ENCODE data around the gene RGS7. TPM values are rescaled to one million over a fixed set of nuclear protein-coding genes. Genes with fewer than 3 reads are reported as not detected.

Gene RGS7
- polyA plus RNA-seq, 1 donor from 2014 or later, result 24.2 TPM

DNA sequence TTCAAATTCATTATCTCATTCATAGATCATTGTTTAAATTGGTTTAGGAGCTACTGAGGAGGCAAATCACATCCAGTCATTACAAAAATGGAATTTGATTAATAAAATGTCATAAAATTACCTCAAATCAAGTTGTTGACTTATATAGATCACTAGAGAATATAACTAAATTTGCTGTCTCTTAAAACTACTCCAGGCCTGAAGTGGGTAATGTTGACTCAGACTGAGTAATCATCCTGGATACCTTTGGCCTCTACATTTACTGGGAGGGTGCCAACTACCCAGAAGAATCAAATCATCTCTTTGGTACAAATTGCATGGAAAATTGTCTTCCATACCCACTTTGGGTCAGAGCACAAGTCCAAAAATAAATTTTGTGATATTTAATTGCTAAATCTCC, 553.9 kb downstream of the RGS7 start (continued):
- TF ChIP-seq RAD21 (conservative IDR thresholded peaks at IDR 0.05) (no peak), EP300 (conservative IDR thresholded peaks at IDR 0.05; ENCODE audit: poor library complexity, severe bottlenecking) (no peak)

DNA sequence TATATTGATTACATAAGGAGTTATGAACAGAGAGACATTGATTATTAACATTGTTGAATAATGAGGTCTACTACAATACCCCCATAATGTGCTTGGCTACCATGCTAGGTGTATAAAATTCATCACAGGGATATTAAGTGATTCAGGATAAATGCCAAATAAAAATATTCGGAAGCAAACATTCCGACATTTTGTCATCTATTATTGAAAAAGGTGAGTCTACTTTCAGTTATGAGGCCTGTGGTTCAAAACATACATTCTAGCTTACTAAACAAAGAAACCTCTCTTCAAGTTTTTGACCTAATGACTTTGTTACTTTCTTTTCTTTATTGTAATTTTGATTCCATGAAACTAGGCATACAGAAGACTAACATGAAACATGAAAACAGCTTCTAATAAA, 554.7 kb downstream of the RGS7 start:
- H4K20me1 ChIP-seq (ENCODE audit: insufficient read depth), result no peaks in the 10 kb centered on the region
- no peaks in the 10 kb centered on the region for H3F3A ChIP-seq (ENCODE audit: insufficient read depth, low read length, poor library complexity, severe bottlenecking)
- H3K9ac ChIP-seq (ENCODE audit: low read length), result no peak overlapping the region
- H3K4me3 ChIP-seq (ENCODE audit: low read length), result no peak overlapping the region
- H2AFZ ChIP-seq (ENCODE audit: low read depth, low read length), result no peak overlapping the region
- TF ChIP-seq SMC3 (conservative IDR thresholded peaks at IDR 0.05; ENCODE audit: poor library complexity) (no peak), RAD21 (conservative IDR thresholded peaks at IDR 0.05) (no peak), MXI1 (conservative IDR thresholded peaks at IDR 0.05; ENCODE audit: poor library complexity, severe bottlenecking) (no peak)
- TF ChIP-seq, protein P1, sequence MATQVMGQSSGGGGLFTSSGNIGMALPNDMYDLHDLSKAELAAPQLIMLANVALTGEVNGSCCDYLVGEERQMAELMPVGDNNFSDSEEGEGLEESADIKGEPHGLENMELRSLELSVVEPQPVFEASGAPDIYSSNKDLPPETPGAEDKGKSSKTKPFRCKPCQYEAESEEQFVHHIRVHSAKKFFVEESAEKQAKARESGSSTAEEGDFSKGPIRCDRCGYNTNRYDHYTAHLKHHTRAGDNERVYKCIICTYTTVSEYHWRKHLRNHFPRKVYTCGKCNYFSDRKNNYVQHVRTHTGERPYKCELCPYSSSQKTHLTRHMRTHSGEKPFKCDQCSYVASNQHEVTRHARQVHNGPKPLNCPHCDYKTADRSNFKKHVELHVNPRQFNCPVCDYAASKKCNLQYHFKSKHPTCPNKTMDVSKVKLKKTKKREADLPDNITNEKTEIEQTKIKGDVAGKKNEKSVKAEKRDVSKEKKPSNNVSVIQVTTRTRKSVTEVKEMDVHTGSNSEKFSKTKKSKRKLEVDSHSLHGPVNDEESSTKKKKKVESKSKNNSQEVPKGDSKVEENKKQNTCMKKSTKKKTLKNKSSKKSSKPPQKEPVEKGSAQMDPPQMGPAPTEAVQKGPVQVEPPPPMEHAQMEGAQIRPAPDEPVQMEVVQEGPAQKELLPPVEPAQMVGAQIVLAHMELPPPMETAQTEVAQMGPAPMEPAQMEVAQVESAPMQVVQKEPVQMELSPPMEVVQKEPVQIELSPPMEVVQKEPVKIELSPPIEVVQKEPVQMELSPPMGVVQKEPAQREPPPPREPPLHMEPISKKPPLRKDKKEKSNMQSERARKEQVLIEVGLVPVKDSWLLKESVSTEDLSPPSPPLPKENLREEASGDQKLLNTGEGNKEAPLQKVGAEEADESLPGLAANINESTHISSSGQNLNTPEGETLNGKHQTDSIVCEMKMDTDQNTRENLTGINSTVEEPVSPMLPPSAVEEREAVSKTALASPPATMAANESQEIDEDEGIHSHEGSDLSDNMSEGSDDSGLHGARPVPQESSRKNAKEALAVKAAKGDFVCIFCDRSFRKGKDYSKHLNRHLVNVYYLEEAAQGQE (IDR thresholded peaks at IDR 0.05; ENCODE audit: borderline replicate concordance), result no peak
- H3K4me2 ChIP-seq (ENCODE audit: low read length), result no peak overlapping the region
- H3K79me2 ChIP-seq (replicated peaks; ENCODE audit: insufficient read depth, low read length), result no peaks in the 10 kb centered on the region
- H3K27me3 ChIP-seq (ENCODE audit: insufficient read depth, low read depth, low read length), result no peaks in the 10 kb centered on the region
- H3K27ac ChIP-seq (ENCODE audit: low read length), result no peak overlapping the region
- H3K9me2 ChIP-seq (ENCODE audit: insufficient read depth, low read length), result no peaks in the 10 kb centered on the region
- no peaks in the 10 kb centered on the region for H3K36me3 ChIP-seq (ENCODE audit: insufficient read depth, low read length)
- H3K9me3 ChIP-seq (ENCODE audit: low read length), result no peaks in the 10 kb centered on the region

GRCh38 chr1:240801442-240801841, 555.6 kb downstream of the RGS7 start:
- no peaks in the 10 kb centered on the region for H3F3A ChIP-seq (ENCODE audit: insufficient read depth, low read length, poor library complexity, severe bottlenecking)
- no peaks in the 10 kb centered on the region for H3K9me3 ChIP-seq (ENCODE audit: low read length)
- H3K27me3 ChIP-seq (ENCODE audit: insufficient read depth, low read depth, low read length), result no peaks in the 10 kb centered on the region
- no peaks in the 10 kb centered on the region for H3K79me2 ChIP-seq (replicated peaks; ENCODE audit: insufficient read depth, low read length)
- H4K20me1 ChIP-seq (ENCODE audit: insufficient read depth), result no peaks in the 10 kb centered on the region
- H2AFZ ChIP-seq (ENCODE audit: low read depth, low read length), result no peak overlapping the region
- no peak overlapping the region for H3K4me2 ChIP-seq (ENCODE audit: low read length)
- H3K36me3 ChIP-seq (ENCODE audit: insufficient read depth, low read length), result no peaks in the 10 kb centered on the region
- H3K27ac ChIP-seq (ENCODE audit: low read length), result no peak overlapping the region
- no peak for TF ChIP-seq CTCF (IDR thresholded peaks at IDR 0.05; ENCODE audit: poor library complexity, severe bottlenecking)
- TF ChIP-seq MXI1 (conservative IDR thresholded peaks at IDR 0.05; ENCODE audit: poor library complexity, severe bottlenecking), result no peak
- no peak for TF ChIP-seq EZH2 (IDR thresholded peaks at IDR 0.05; ENCODE audit: borderline replicate concordance, insufficient read depth, low read length, poor library complexity, severe bottlenecking)
- TF ChIP-seq TAF1 (IDR thresholded peaks at IDR 0.05; ENCODE audit: low read depth), result no peak
- TF ChIP-seq RAD21 (conservative IDR thresholded peaks at IDR 0.05), result no peak
- TF ChIP-seq, protein P1 (IDR thresholded peaks at IDR 0.05; ENCODE audit: borderline replicate concordance), result no peak
- no peak for TF ChIP-seq SMC3 (conservative IDR thresholded peaks at IDR 0.05; ENCODE audit: poor library complexity)
- TF ChIP-seq EP300 (conservative IDR thresholded peaks at IDR 0.05; ENCODE audit: poor library complexity, severe bottlenecking), result no peak
- no peak overlapping the region for H3K9ac ChIP-seq (ENCODE audit: low read length)
- no peaks in the 10 kb centered on the region for H3K9me2 ChIP-seq (ENCODE audit: insufficient read depth, low read length)
- no peak overlapping the region for H3K4me3 ChIP-seq (ENCODE audit: low read length)
